ENCODE results near the gene TEX55. TPM values are rescaled to one million over a fixed set of nuclear protein-coding genes. Genes with fewer than 3 reads are reported as not detected.

Gene TEX55
- total RNA-seq (2022; extraction: Qiagen RNA extraction): not detected in 5 replicates

DNA sequence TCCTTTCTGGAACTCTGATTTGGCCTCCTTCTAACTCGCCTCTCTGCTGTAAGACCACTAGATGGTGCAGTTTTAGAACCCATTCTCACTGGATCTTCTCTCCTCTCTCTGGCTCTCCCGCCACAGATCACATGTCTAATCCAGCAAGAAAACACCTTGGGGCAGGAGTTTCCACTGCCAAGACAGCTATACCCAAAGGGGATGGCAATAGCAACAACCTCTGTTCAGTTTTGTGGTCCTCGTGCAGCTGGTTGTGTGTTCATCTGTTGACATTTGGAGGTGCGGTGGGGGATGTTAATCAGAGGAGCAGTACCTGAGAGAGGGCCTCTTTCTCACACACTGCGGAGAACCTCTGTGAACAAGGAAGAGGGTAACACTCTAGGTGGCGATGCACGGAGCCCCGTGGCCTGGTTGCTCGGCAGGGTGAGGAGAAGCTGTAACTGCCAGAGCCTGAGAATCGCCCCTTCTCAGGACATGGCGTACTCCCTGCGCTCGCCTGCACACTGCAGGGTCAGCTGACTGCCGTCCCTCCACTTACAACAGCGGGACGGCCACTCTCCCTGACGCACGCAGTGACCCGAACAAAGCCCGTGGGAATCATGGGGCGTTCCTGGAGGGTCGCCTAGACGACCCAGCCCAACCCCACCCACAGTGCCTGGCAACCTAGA, at the start of gene TEX55:
TEX55 (plus strand) TSS at position 666 of the 668 bp plus-strand sequence. CDS start 25 bp downstream, outside the sequence.

DNA sequence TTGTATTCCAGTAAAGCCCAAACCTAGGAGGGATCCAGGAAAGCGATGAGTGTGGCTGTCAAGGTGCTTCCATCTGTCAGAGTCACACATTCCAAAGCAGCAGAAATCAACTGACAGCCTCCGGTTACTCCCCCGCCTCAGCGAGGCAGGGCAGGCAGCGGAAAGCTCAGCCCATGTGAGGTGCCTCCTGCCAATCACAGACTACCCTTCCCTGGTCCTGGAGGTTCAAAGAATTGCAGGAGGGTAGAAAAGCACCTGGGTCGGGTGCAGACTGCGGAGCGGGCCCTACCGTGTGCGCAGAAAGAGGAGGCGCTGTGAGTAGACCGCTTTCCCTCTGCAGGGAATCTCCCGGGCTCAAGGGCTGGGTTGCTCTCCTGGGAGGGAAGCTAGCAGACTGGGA, 27.4 kb downstream of the TEX55 start, which contains the start of gene UPK1B:
UPK1B (plus strand) TSS at position 274 of the 400 bp plus-strand sequence. CDS start 13,144 bp downstream, outside the sequence.

Other genes starting within 250 kb of the TEX55 start
- 3.5 to 4.8 TPM (median 4.4 TPM) in 5 replicates for gene IGSF11, start 111.3 kb upstream of the TEX55 start, total RNA-seq (2022; extraction: Qiagen RNA extraction)
- gene UPK1B, start 27.4 kb downstream of the TEX55 start, total RNA-seq (2022; extraction: Qiagen RNA extraction): 9.6 to 14.3 TPM (median 11.9 TPM) in 5 replicates
- 84.0 to 126 TPM (median 103 TPM) in 5 replicates for gene B4GALT4, start 94.7 kb downstream of the TEX55 start, total RNA-seq (2022; extraction: Qiagen RNA extraction)
- gene ARHGAP31, start 148.2 kb downstream of the TEX55 start, total RNA-seq (2022; extraction: Qiagen RNA extraction): 0.75 to 1.6 TPM (median 1.2 TPM) in 5 replicates